Liver (tissue), 9 donors: Measurements from ENCODE around the gene PFKFB4. TPM values are rescaled to one million over a fixed set of nuclear protein-coding genes. Genes with fewer than 3 reads are reported as not detected.
A peak's percentile ranks its signal among the peaks of the same experiment; 100 is the strongest.
"Not testable (repeated sequence)": the region's sequence is repeated elsewhere in the genome, so short reads cannot be mapped to it uniquely, and the experiment has no call there.

ENCODE experiments used
- DNase-seq: peaks from one replicate; pipeline ENCODE4 v3.0.0-alpha.2; 2017; ENCODE audit warnings: low spot score
- H3K27ac ChIP-seq, 2 donors: one replicate each; pipeline ENCODE4 v1.7.0; 2013; ENCODE audit warnings: inconsistent platforms in 2 of 2, low read length in 2 of 2, control low read depth in 1 of 2, low read depth in 1 of 2, mild to moderate bottlenecking in 1 of 2
- H3K27me3 ChIP-seq, 4 donors: one replicate each; pipeline versions ENCODE4 v1.6.1 to v1.7.0; 2013; ENCODE audit warnings: low read length in 3 of 4, inconsistent platforms in 1 of 4, mild to moderate bottlenecking in 1 of 4, moderate library complexity in 1 of 4; ENCODE audit not compliant: control insufficient read depth in 4 of 4, insufficient read depth in 4 of 4
- H3K36me3 ChIP-seq, 4 donors: one replicate each; pipeline versions ENCODE4 v1.6.1 to v1.7.0; 2013; ENCODE audit warnings: low read length in 3 of 4, mild to moderate bottlenecking in 3 of 4, low read depth in 1 of 4, moderate library complexity in 1 of 4; ENCODE audit not compliant: control insufficient read depth in 4 of 4, insufficient read depth in 3 of 4
- H3K4me1 ChIP-seq, 4 donors: one replicate each; pipeline versions ENCODE4 v1.6.1 to v1.7.0; 2013; ENCODE audit warnings: low read length in 3 of 4, mild to moderate bottlenecking in 3 of 4, moderate library complexity in 1 of 4; ENCODE audit not compliant: control insufficient read depth in 4 of 4, insufficient read depth in 4 of 4
- H3K4me3 ChIP-seq, 3 donors: one replicate each; pipeline versions ENCODE4 v1.6.1 to v1.7.0; 2013; ENCODE audit warnings: low read length in 3 of 3, control low read depth in 1 of 3, low read depth in 1 of 3, mild to moderate bottlenecking in 1 of 3
- H3K9ac ChIP-seq, 2 donors: one replicate each; pipeline ENCODE4 v1.7.0; 2013; ENCODE audit warnings: low read length in 2 of 2, mild to moderate bottlenecking in 2 of 2, moderate library complexity in 2 of 2, control low read depth in 1 of 2, low read depth in 1 of 2
- H3K9me3 ChIP-seq, 4 donors: one replicate each; pipeline versions ENCODE4 v1.6.1 to v1.7.0; 2013; ENCODE audit warnings: low read length in 3 of 4; ENCODE audit not compliant: control insufficient read depth in 4 of 4
- FOXA1 ChIP-seq: IDR thresholded peaks from 2 replicates; pipeline ENCODE4 v1.6.1; 2016; ENCODE audit warnings: antibody characterized with exemption
- JUND ChIP-seq, 2 donors: IDR thresholded peaks; 2 replicates each; pipeline ENCODE4 v1.6.1; 2016; ENCODE audit warnings: antibody characterized with exemption in 2 of 2
- NR2F2 ChIP-seq: IDR thresholded peaks from 2 replicates; pipeline ENCODE4 v1.6.1; 2016; ENCODE audit warnings: antibody characterized with exemption
- YY1 ChIP-seq: IDR thresholded peaks from 2 replicates; pipeline ENCODE4 v1.6.1; 2016; ENCODE audit warnings: antibody characterized with exemption, mild to moderate bottlenecking
- WGBS: extraction: QIAGEN DNeasy Blood & Tissue Kit; methylation state at CpG from one replicate; pipeline ENCODE4 v1.1.7; 2013; 5-methylcytosine and 5-hydroxymethylcytosine counted together
- polyA plus RNA-seq, 2 donors: library from polyadenylated mRNA; stranded (reverse) in 1 of 2; unstranded in 1 of 2; fragments of 200-250 nt in 1 of 2; fragments of >200 nt in 1 of 2; fragmentation: Nextera tagmentation in 1 of 2; extraction: Ambion mirVana in 1 of 2; gene quantifications; one replicate each; pipeline versions ENCODE4 v1.2.1 to v1.2.3, GENCODE V29; 2013 to 2015
- total RNA-seq, 2 donors: library from RNA; depleted of rRNA; stranded (reverse); fragments of >200 nt; gene quantifications; one replicate each; pipeline ENCODE4 v1.2.3, GENCODE V29; 2014
- TF ChIP-seq, protein P1 (sequence below): IDR thresholded peaks from 2 replicates; pipeline ENCODE4 v1.6.1; 2016; ENCODE audit warnings: antibody characterized with exemption, mild to moderate bottlenecking
- TF ChIP-seq, protein P2 (sequence below): IDR thresholded peaks from 2 replicates; pipeline ENCODE4 v1.6.1; 2016; ENCODE audit warnings: antibody characterized with exemption
- donor health status: healthy.
- donor health status: healthy.
- donor health status: healthy.
- donor health status: healthy.
- donor health status: healthy.

Gene PFKFB4
- total and polyA plus RNA-seq, 4 donors: 0.46 to 5.3 (median 1.7) TPM

DNA sequence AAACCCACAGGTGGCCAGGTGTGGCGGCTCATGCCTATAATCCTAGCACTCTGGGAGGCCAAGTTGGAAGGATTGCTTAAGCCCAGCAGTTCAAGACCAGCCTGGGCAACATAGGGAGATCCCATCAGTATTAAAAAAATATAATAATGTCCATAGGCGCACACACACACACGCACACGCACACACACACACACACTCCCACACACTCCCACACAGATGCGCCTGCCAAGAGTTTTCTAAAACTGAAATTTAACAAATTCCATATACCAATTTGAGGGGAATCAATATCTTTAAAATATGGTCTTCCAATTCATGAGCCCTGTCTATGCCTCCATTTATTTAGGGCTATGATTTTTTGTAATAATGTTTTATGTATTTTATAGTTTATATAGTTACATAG is 69.7 kb downstream of the PFKFB4 start:
- Histone ChIP-seq H3K27me3 (no peaks in the 10 kb centered on the region), H3K9me3 (no peaks in the 10 kb centered on the region), H3K4me3 (no peak overlapping the region), H3K27ac (no peak overlapping the region), H3K9ac (no peak overlapping the region), H3K4me1 (no peaks in the 10 kb centered on the region), H3K36me3 (no peaks in the 10 kb centered on the region)
- 95% methylated on average over 5 of the region's 5 CpGs for WGBS
- TF ChIP-seq, protein P1, sequence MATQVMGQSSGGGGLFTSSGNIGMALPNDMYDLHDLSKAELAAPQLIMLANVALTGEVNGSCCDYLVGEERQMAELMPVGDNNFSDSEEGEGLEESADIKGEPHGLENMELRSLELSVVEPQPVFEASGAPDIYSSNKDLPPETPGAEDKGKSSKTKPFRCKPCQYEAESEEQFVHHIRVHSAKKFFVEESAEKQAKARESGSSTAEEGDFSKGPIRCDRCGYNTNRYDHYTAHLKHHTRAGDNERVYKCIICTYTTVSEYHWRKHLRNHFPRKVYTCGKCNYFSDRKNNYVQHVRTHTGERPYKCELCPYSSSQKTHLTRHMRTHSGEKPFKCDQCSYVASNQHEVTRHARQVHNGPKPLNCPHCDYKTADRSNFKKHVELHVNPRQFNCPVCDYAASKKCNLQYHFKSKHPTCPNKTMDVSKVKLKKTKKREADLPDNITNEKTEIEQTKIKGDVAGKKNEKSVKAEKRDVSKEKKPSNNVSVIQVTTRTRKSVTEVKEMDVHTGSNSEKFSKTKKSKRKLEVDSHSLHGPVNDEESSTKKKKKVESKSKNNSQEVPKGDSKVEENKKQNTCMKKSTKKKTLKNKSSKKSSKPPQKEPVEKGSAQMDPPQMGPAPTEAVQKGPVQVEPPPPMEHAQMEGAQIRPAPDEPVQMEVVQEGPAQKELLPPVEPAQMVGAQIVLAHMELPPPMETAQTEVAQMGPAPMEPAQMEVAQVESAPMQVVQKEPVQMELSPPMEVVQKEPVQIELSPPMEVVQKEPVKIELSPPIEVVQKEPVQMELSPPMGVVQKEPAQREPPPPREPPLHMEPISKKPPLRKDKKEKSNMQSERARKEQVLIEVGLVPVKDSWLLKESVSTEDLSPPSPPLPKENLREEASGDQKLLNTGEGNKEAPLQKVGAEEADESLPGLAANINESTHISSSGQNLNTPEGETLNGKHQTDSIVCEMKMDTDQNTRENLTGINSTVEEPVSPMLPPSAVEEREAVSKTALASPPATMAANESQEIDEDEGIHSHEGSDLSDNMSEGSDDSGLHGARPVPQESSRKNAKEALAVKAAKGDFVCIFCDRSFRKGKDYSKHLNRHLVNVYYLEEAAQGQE: no peak
- no peak for DNase-seq

DNA sequence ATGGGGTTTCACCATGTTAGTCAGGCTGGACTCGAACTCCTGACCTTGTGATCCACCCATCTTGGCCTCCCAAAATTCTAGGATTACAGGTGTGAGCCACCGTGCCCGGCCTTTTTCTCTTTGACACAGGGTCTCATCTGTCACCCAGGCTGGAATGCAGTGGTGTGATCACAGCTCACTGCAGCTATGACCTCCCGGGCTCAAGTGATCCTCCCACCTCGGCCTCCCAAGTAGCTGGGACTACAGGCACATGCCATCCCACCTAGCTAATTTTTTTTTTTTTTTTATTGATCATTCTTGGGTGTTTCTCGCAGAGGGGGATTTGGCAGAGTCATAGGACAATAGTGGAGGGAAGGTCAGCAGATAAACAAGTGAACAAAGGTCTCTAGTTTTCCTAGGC is 73.8 kb downstream of the PFKFB4 start:
- not testable (repeated sequence) for H3K27me3 ChIP-seq, H3K4me1 ChIP-seq, H3K9ac ChIP-seq, H3K4me3 ChIP-seq, H3K9me3 ChIP-seq, H3K27ac ChIP-seq, DNase-seq, H3K36me3 ChIP-seq
- WGBS: 86% methylated on average over 6 of the region's 6 CpGs

DNA sequence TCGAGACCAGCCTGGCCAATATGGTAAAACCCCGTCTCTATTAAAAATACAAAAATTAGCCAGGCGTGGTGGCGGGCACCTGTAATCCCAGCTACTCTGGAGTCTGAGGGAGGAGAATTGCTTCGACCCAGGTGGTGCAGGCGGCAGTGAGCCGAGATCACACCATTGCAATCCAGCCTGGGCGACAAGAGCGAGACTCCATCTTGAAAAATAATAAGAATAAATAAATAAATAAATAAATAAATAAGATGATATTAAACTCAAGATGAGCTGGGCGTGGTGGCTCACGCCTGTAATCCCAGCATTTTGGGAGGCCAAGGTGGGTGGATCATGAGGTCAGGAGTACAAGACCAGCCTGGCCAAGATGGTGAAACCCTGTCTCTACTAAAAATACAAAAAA is 75.7 kb downstream of the PFKFB4 start:
- H3K4me1 ChIP-seq, H3K9ac ChIP-seq, H3K27me3 ChIP-seq, H3K27ac ChIP-seq, H3K4me3 ChIP-seq, DNase-seq, H3K36me3 ChIP-seq, H3K9me3 ChIP-seq: not testable (repeated sequence)
- WGBS: 96% methylated on average over 11 of the region's 11 CpGs

DNA sequence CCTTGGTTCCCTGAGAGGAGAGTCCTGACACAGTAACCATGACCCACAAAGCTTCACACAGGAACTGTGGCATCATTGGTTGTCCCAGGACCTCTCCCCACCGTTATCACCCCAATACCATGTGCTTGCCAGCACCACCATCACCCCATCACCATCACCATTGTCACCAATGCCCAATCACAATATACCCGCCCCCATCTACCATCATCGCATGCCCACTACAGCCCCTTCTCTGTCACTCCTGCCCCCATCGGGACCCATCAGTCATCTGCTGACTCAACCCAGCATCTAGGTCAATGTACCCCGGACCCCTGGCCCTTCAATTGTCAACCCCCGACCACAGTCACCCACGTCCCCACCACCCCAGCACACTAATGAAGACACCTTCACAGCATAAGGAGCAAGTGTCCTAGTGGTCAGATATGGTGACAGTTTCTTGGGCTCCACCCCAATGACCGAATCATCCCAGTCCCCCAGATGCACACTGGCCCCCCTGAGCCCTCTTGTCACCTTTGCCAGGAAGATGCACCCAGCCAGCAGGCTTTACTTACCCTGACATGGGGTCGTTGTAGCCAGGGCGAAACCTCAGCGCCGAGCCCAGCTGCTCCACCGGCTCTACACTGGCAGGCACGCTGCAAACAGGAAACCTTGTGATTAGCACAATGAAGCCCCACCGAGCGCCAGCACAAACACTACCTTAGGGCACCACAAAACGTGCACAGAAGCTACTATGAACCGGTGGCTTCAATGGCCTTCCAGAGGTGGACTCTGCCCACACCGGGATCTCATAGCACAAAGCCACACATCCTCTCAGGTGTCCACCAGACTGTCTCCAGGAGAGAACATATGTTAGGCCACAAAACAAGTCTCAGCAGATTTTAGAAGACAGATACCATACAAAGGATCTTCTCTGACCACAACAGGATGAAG is 77.7 kb downstream of the PFKFB4 start:
- no peak for TF ChIP-seq YY1
- no peak for TF ChIP-seq JUND (IDR thresholded peaks at IDR 0.05)
- TF ChIP-seq, protein P2, sequence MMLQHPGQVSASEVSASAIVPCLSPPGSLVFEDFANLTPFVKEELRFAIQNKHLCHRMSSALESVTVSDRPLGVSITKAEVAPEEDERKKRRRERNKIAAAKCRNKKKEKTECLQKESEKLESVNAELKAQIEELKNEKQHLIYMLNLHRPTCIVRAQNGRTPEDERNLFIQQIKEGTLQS: no peak
- no peak for TF ChIP-seq FOXA1
- no peak for TF ChIP-seq NR2F2
- peak overlapping the region in 1 of 3 donors; percentile 2 for H3K4me3 ChIP-seq
- no peak for DNase-seq
- no peak overlapping the region for H3K9ac ChIP-seq
- no peaks in the 10 kb centered on the region for H3K36me3 ChIP-seq
- WGBS: 74% methylated on average over 19 of the region's 19 CpGs
- H3K9me3 ChIP-seq: no peaks in the 10 kb centered on the region
- no peaks in the 10 kb centered on the region for H3K27me3 ChIP-seq
- H3K27ac ChIP-seq: peak overlapping the region in 1 of 2 donors; percentile 46
- no peaks in the 10 kb centered on the region for H3K4me1 ChIP-seq
